ENCODE results near the gene HDAC9.

- TF ChIP-seq CTCF (IDR thresholded peaks at IDR 0.05) (no peak), POLR2AphosphoS5 (IDR thresholded peaks at IDR 0.05) (no peak)
Observed at GRCh38 chr7:18958627-18959026, 463.1 kb downstream of the HDAC9 start.
